HepG2 (cell line): Measurements from ENCODE around the gene ARHGEF3. TPM values are rescaled to one million over a fixed set of nuclear protein-coding genes. Genes with fewer than 3 reads are reported as not detected.

ENCODE experiments used
- CREBL2 ChIP-seq: sonication (generic); formaldehyde crosslinking; IDR thresholded peaks from 2 replicates; pipeline ENCODE4 v1.8.1; 2023; ENCODE audit warnings: missing genetic modification reagents, mild to moderate bottlenecking, borderline replicate concordance
- CSRNP2 ChIP-seq: sonication (generic); formaldehyde crosslinking; conservative IDR thresholded peaks from 2 replicates; pipeline ENCODE4 v1.8.0; 2022; ENCODE audit warnings: low read depth, missing genetic modification reagents
- FOSL1 ChIP-seq: sonication (generic); formaldehyde crosslinking; IDR thresholded peaks from 2 replicates; pipeline ENCODE4 v1.9.0; 2021; ENCODE audit warnings: missing genetic modification reagents, borderline replicate concordance
- MEIS1 ChIP-seq: sonication (generic); formaldehyde crosslinking; IDR thresholded peaks from 2 replicates; pipeline ENCODE4 v1.9.0; 2021; ENCODE audit warnings: mild to moderate bottlenecking, missing genetic modification reagents, moderate library complexity, borderline replicate concordance
- ZNF318 ChIP-seq: sonication (generic); formaldehyde crosslinking; IDR thresholded peaks from 2 replicates; pipeline ENCODE4 v1.4.0; 2020; ENCODE audit warnings: mild to moderate bottlenecking, missing genetic modification reagents
- polyA plus RNA-seq, 8 experiments: library from polyadenylated mRNA; depleted of rRNA in 3 of 8; stranded (reverse) in 7 of 8; unstranded in 1 of 8; fragments of >200 nt; fragmentation: Illumina TruSeq in 4 of 8; extraction: Trizol in 4 of 8; gene quantifications; 2 replicates each; pipeline versions ENCODE4 v1.2.1 to v1.2.3, GENCODE V29; 2011 to 2016; ENCODE audit warnings: low read depth in 4 of 8, missing spikeins in 1 of 8, mixed read lengths in 1 of 8; ENCODE audit not compliant: insufficient read depth in 1 of 8
- total RNA-seq, 5 experiments: library from RNA; depleted of rRNA; stranded (reverse); fragments of >200 nt; fragmentation: Illumina TruSeq; extraction: Trizol; gene quantifications; 2 replicates each; pipeline ENCODE4 v1.2.3, GENCODE V29; 2016; ENCODE audit warnings: low read depth in 1 of 5

The ARHGEF3 gene
- total and polyA plus RNA-seq, 2 of the 13 experiments (the other 11 are each of a cell fraction or from before 2014, with no cell fraction given) = 14.8 to 23.1 TPM

GRCh38 chr3:56780936-56781335, 20.8 kb downstream of the ARHGEF3 start (continued):
- TF ChIP-seq ZNF318 (CRISPR knock-in tag) (no peak), MEIS1 (no peak), CSRNP2 (CRISPR knock-in tag) (no peak), FOSL1 (CRISPR knock-in tag) (no peak), CREBL2 (no peak)
